NCI-H2107 treated with DMSO at 0.1 percent for 48 hours (cell line): ENCODE measurements around the gene LCE1E.

Experiments used
- DNase-seq: peaks from one replicate; lab custom pipeline; 2025; ENCODE audit not compliant: unreplicated experiment; lab: John Stamatoyannopoulos, UW

LCE1E gene, protein sequence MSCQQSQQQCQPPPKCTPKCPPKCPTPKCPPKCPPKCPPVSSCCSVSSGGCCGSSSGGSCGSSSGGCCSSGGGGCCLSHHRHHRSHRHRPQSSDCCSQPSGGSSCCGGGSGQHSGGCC

DNA sequence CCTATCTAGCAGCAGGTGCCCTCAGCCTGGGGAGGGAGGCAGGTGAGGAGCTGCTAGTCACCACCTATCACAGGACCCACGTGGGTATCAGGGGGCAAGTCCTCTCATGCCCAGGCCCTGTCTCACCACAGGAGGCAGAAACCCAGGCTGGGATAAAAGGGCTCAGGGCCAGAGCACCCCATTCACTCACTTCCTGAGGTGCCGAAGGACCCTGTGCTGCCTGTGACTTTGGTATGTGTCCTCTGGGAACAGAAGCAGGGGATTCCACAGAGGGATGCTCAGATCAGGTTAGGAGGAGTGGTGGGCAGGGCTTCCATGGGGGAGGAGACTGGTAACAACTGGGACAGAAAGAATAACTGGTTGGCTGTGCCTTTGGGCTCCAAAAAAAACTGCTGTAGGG is at the start of gene LCE1E:
LCE1E (plus strand) TSS at position 181 of the 400 bp plus-strand sequence. CDS start 1,043 bp downstream, outside the sequence.
- DNase-seq = no peak

DNA sequence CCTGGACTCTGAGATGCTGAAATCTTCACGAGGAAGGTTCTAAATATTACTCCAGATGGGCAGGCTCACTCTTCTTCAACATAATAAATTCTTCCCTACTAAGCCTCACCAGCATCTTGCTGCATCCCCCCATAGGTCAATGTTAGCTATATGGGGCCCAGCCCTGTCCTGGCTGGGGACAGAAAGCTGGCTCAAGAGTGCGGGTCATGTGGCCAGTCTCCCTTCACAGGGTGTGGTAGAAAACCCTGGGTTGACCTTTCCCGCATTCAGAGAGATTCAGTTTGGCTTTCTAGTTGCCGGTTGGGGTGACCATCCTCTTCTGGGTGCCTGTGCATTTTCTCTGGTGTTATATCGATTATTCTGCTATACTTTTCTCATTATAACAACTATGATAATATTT is 48.1 kb upstream of the LCE1E start:
- no peak for DNase-seq

DNA sequence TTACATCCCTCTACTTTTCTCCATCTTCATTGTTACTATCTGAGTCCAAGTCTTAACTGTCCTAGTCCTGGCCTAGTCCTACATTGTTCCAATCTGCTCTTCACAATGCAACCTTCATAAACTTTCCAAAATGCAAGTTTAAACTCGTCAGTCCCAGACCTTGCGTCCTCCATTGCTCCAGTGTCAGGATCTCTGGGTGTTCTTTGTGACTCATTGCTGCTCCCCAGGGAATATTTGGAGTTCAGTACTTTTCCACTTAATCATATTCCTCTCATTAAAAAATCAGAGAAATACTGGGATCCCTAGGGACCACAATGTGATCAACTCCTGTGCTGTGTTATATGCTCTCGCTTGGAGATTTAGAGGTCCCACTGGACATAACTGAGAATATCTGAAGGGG is 46.2 kb upstream of the LCE1E start:
- no peak for DNase-seq

DNA sequence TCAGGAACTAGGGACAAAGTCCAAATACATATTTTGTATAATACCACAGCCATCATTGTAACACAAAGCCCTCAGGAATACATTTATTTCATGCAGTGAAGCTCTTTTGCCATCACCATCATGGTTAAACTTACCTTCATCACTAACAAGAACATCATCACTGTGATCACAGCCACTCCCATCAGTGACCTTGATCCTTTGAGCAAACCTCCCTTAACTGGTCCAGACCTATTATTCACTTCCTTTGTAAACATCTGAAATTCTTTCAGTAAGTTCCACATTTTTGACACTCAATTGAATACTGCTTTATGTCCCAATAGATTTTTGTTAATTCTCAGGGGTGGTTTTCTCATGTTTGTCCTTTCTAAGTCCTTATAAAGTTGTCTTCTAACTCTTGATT is 44.4 kb upstream of the LCE1E start:
- DNase-seq = no peak

DNA sequence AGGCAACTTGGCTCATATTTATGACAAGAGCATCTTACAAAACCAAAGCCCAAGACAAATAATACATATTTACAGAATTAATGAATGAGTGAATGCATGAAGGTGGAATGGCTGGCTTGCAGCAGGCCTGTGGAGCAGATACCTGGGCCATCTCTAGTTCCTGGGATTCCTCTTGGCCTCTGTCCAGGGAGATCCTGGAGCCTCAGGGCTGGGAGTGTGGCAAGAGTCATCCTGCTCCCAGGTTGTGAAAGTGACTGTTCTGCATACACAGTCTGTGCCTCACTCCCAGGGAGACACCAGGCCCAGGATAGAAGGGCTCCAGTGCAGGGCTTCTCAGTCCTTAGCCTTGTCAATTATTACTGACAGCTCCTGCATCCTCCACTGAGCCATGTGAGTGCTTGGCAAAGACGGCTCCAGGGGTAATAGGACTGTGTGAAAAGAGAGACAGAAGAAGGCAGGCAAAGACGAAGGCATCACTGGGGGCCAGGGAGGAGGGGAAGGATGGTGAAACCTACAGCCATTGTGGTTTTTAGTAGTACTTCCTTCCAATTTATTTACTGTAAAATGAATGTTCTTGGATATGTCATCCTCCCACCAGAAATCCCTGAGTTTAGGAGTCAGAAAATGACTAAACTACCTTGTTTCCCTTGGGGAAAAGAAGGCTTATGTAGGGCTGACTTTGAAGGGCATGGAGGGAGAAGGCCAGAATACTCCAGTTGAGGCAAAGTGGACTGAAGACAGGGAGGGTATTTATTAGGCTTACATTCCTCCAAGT is 42.5 kb upstream of the LCE1E start:
- DNase-seq = no peak

DNA sequence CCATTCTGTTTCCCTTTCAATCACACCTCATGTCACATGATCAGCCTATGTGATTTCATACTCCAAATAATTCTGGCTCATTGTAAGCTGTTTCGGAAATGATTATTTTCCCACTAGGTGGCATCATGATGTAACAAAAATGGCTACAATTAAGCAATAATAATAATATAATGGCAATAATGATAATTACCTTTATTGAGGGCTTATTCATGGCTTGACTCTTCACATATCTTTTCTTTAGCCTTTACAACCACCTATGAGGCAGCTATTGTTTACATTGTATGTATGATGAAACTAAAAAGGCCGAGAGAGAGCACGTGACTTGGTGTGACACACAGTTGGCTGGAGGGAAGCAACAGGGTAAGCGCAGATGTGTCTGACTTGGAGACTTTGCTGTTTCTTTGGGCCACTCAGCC is 40.8 kb upstream of the LCE1E start:
- DNase-seq = peak; percentile 9

DNA sequence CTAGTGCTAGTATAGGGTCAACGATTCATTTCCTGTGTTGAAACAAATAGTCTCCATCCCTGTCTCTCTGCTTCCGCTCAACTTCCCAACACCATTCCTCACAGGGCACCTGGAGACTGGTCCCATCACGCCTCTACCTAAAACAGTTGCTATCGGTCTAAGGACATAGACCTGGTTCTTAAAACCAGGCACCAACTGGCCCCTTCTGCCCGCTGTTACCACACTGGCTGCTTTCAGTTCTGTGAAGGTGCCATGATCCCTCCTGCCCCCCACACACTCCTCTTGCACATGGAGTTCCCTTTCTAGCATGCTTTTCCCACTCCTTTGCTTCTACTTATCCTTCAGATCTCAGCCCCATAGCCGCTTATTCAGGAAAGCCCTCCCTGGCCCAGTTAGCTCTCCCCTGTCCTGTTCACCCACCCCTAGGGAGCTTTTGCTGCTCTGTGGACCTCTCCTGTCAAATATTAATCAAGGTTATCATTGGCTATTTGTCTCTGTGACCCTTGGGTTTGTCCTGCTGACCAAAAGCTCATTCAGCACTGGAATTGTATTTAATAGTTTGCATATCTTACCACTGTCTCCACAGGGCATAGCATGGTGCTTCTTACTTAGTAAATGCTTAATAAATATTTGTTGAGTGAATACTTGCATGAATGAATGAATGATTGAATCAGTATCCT is 40.2 kb upstream of the LCE1E start:
- no peak for DNase-seq

DNA sequence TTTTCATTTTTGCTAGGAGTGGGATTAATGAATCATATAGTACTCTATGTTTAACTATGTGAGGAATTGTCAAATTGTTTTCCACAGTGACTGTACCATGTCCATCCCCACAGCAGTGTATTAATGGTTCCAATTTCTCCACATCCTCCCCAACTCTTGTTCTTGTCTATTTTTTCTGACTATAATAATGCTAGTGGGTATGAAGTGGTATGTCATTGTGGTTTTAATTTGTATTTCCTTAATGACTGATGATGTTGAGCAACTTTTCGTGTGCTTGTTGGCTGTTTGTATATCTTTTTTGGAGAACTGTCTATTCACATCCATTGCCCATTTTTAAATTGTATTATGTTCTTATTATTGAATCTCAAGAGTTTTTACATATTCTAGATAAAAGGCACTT is 38.2 kb upstream of the LCE1E start:
- no peak for DNase-seq

DNA sequence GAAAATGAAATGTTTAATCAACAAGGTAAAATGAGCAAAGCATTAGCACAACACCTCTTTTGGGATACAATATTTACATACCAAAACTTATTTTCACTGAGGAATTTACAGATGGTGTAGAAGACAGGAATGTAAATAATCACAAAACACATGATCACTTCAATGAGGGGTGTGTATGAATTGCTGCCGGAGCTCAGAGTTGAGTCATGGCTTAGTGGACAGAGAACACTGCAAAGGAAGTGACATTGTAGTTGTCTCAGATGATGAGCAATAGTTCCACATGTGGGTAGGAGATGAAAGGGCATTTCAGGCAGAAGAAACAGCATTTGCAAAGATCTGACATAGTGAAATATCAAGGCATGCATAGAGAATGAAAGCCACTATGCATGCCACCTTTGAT is 33.8 kb upstream of the LCE1E start:
- no peak for DNase-seq

DNA sequence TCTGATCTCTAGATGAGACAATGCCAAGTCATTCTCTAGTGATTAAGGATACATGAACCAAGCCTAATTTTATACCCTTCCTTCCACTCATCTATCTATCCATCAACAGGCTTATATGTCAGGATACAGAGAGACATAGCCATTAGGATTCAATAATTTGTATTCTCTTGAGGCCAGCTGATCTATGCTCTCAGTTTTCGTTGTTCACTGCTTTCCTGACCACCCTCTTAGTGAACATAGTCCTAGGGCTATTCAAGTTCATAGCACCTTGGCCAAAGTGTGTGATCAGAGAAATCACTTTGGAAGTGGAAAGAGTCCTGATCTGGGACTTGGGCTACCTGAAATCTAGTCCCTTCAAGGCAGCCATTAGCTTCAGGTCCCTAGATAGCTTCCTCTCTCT is 32.5 kb upstream of the LCE1E start:
- DNase-seq = no peak

DNA sequence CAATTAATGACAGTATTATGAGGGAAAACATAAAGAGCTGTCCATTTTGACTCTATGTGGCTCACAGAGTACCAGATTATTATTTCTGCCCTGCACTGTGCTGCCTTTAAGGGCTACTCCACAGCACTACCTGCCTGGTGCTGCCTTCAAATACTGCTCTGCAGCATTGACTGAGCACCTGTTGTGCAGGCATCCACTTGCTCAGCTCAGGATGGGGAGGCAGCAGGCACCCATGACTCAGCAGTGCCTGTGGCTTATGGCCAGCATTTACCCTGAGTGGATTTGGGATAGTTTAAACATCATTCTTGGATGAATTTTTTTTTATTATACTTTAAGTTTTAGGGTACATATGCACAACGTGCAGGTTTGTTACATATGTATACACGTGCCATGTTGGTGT is 29.2 kb upstream of the LCE1E start:
- no peak for DNase-seq

DNA sequence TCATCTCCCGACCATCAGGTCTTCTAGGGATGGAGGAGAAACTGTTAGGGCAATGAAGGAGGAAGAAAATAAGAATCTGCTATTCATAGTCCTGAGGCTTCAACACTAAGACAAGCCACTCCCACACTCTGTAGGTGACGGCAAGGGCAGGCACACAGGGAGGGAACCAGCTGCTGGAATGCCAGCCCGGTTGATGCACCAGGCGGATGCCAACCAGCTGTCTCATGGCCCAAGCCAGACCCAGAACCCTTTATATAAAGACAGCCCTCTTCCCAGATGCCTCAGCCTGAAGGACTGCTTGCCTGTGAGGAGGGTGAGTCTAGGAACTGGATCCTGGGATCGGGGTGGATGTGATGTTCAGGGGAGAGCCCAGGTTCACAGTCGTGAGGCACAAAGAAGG is 28.3 kb upstream of the LCE1E start, which contains the start of gene KPRP:
KPRP (plus strand) TSS at position 279 of the 400 bp plus-strand sequence. CDS start 1,564 bp downstream, outside the sequence.
- DNase-seq = no peak

DNA sequence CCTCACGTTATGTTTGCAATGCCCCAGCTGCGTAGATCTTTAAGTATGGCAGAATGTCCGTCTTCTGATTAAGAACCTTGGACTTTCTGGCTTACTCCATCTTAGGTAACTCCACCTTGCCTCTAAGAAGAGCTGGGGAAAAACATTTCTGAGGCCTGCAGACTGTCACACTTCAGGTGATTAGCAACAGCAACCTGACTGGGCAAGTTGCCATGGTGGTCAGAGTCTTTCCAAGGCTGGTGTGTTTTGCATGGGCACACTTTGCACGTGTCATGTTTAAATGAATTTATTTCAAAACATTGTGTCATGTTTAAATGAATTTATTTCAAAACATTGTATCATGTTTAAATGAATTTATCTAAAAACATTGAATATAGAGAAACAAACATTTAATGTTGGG is 27.4 kb upstream of the LCE1E start:
- no peak for DNase-seq

DNA sequence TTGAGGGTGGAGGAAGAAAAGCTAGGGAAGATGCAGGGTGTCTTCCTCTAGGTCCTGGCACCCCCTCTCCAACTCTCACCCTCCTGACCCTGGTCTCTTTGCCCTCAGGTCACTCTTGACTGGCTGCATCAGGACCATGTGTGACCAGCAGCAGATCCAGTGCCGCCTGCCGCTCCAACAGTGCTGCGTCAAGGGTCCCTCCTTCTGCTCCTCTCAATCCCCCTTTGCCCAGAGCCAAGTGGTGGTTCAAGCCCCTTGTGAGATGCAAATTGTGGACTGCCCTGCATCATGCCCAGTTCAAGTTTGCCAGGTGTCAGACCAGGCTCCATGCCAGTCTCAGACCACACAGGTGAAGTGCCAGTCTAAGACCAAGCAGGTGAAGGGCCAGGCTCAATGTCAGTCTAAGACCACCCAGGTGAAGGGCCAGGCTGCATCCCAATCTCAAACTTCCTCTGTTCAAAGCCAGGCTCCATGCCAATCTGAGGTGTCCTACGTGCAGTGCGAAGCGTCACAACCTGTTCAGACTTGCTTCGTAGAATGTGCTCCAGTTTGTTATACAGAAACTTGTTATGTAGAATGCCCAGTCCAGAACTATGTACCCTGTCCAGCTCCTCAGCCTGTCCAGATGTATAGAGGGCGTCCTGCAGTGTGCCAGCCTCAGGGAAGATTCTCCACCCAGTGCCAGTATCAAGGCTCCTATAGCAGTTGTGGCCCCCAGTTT is 26.4 kb upstream of the LCE1E start:
- no peak for DNase-seq

DNA sequence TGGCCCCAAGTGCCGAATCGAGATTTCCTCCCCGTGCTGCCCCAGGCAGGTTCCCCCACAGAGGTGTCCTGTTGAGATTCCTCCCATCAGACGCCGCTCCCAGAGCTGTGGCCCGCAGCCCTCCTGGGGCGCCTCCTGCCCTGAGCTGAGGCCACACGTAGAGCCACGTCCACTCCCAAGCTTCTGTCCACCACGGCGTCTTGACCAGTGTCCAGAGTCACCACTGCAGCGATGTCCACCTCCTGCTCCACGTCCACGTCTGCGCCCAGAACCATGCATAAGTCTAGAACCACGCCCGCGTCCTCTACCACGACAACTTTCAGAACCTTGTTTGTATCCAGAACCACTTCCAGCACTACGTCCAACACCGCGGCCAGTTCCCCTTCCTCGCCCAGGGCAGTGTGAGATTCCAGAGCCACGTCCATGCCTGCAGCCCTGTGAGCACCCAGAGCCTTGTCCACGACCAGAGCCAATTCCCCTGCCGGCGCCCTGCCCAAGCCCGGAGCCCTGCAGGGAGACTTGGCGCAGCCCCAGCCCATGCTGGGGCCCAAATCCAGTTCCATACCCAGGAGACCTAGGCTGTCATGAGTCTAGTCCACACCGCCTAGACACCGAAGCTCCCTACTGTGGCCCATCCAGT is 25.4 kb upstream of the LCE1E start:
- no peak for DNase-seq

DNA sequence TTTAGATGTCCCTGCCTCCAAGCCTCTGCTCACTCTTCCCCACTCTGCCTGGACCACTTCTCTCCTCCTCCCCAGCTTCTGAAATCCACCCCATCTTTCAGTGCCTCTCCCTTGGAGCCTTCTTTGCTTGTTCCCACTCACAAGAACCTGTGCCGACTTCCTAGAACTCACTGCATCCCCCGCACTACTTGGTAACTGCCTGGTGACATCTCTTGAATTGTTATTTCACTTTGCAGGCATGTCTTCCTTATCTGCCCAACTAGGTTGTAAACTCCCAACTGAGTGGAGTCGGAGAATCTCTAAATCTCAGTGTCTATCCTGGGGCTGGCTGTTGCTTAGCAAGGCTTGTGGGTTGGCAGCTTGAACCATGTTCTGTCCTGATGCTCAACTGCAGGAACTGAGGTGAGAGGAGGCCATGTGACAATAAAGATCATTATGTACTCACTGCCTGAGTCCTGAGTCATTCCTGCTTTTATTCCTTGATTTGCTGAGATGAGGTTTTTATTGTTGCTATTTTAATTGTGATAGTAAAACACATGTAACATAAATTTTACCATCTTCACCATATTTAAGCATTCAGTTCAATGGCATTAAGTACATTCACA is 24.3 kb upstream of the LCE1E start:
- no peak for DNase-seq

DNA sequence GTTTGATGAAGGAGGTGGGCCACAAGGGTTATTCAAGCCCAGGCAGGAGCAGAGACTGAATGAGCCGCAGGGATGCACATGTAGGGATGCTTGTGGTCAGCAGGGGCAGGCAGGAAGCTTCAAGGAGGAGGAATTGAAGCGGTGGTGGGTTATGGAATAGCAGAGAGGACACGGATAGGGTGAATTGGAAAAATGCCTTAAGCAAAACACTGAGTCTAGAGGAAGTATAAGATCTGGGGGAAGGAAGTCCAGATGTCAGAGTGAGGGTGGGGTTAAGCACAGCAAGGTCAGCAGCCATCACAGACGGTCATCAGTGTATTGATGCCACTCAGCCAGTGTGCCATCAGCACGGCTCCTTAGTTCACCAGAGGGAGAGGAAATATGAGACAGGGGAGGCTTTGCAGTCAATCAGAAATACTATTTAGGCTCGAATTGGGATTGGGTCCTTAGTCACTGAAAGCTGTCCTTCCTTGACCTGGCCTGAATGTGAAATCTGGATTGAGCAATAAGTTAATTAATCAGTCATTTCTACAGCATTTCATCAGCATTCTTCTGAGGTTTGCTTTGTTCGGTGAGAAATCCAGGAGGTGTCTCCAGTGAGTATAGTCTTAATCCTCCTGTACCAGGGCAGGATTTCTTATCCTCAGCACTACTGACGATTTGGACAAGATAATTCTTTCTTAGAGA is 17.1 kb upstream of the LCE1E start:
- DNase-seq = no peak

DNA sequence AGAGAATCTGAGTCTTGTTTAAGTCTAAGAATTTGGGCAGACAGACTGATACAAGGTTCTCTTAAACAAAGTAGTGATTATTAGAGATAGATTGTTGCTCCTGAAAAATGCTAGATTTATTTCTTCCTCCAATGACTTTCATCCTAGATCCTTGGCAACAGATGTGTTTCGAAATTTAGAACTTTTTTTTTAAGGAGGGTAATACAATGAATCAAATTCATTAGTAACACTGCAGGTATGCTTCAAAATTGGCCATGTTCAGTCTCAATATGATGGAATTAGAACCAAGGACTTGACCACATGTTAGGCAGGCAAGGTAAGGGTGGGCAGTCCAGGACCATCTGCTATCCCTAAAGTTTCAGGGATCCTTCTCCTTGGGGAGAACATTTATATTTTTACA is 15.6 kb upstream of the LCE1E start:
- no peak for DNase-seq

DNA sequence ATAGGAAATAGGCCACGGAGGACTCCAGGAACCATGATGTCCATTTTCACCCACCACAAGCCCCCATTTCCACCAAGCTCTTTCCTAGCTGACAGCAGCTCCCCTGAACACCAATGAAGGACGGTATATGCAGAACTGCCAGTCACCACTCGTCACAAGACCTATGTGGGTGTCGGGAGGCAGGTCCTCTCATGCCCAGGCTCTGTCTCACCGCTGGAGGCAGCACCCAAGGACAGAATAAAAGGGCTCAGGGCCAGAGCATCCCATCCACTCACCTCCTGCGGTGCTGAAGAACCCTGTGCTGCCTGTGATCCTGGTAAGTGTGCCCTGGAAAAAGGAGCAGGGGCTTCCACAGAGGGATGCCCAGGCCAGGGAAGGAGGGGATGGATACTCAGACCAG is 11.2 kb upstream of the LCE1E start, which contains the start of gene LCE1F:
LCE1F (plus strand) TSS at position 266 of the 400 bp plus-strand sequence. CDS start 1,232 bp downstream, outside the sequence.
- no peak for DNase-seq

DNA sequence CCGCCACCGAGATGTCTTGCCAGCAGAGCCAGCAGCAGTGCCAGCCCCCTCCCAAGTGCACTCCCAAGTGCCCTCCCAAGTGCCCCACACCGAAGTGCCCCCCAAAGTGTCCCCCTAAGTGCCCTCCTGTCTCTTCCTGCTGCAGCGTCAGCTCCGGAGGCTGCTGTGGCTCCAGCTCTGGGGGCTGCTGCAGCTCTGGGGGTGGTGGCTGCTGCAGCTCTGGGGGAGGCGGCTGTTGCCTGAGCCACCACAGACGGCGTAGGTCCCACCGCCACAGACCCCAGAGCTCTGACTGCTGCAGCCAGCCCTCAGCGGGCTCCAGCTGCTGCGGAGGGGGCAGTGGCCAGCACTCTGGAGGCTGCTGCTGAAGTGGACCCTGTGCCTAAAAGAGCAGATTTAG is 9.7 kb upstream of the LCE1E start:
- no peak for DNase-seq
